Activated naive CD4-positive, alpha-beta T cell treated with Interleukin-2 at 50 U/mL for 16 hours (primary cell): ENCODE data around the gene IQCN.
"Not testable (repeated sequence)": the region's sequence is repeated elsewhere in the genome, so short reads cannot be mapped to it uniquely, and the experiment has no call there.

Experiments
- DNase-seq: peaks from one replicate; pipeline ENCODE4 v3.0.0-alpha.2; 2020

IQCN gene

GRCh38 chr19:18229474-18229873 is 44.8 kb downstream of the IQCN start:
- DNase-seq = no peak

DNA sequence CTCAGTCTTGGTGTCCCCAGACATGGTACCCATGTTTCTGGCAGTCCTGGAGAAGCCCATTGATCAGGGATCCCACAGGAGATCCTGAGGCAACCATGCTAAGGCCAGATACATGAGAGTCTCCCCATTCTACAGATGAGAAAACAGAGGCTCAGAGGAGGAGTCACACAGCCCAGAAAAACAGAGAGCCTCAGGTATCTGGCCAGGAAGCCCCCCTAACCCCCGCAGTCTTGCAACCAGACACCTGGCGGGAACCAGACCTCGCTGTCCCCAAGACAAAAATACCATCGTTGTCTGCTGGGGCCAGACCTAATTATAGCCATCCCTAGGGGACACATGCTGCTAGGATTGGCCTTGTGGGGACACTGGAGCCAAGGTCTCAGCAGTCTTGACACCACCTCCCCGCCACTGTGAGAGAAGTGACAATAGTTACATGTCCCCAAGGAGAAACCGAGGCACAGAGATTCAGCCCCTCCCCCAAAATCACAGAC is 46.4 kb downstream of the IQCN start:
- no peak for DNase-seq

DNA sequence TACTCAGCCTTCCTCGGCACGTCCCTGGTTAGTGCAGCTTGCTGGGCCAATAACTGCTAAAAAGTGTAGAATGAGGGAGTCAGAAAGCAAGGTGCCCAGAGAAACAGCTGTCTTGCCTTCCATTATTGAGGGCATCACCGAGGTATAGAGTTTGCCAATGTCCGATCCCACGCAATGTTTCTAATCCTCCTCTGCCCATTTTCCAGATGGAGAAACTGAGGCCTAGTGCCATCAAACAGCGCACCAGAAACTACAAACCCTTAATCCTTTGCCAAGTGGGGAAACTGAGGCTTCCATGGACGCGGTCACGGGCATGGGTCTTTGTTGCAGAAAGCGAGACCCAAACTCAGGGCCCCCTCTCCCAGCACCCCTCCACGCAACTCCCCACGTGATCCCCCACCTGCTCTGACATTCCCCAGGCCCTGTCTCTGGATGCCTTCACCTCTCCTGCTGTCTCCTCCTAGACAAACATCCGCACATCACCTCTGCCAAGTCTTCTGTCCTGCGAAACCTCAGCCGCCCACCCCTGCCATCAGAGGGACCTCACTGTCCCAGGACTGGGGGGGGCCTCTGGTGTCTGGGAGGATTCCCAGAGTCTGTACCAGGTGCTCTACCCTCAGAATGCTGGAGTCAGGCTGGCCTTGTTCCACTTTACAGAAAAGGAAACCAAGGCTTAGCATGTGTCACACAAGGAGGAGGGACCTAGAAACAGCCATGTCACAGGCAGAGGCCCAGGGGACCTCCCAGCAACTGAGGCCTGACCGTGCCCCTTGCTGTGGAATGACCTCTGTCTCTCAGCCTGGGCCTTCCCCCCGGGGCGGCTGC is 47.1 kb downstream of the IQCN start:
- no peak for DNase-seq

- DNase-seq = no peak
Observed at GRCh38 chr19:18225702-18226468, 48.4 kb downstream of the IQCN start, which contains the start of gene PDE4C. Gene PDE4C, minus strand, starts transcription at chr19:18226438. Its CDS starts 23 bp downstream, at chr19:18226415.

DNA sequence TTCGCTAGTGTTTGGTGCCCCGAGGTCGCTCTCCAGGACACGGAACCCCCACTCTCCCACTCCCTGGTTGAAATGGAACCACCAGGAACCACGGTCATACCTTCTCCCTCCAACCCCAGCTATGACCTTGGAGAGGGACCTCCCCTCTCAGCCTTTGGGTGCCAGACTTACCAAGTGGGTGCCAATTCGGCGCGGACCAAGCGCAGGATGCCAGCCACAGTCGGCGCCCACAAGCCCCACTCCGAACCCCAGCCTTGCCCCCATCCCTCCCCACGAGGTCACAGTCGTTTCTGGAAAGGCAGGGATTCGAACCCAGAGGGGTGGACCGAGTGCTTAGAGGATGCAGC is 48.9 kb downstream of the IQCN start:
- no peak for DNase-seq

DNA sequence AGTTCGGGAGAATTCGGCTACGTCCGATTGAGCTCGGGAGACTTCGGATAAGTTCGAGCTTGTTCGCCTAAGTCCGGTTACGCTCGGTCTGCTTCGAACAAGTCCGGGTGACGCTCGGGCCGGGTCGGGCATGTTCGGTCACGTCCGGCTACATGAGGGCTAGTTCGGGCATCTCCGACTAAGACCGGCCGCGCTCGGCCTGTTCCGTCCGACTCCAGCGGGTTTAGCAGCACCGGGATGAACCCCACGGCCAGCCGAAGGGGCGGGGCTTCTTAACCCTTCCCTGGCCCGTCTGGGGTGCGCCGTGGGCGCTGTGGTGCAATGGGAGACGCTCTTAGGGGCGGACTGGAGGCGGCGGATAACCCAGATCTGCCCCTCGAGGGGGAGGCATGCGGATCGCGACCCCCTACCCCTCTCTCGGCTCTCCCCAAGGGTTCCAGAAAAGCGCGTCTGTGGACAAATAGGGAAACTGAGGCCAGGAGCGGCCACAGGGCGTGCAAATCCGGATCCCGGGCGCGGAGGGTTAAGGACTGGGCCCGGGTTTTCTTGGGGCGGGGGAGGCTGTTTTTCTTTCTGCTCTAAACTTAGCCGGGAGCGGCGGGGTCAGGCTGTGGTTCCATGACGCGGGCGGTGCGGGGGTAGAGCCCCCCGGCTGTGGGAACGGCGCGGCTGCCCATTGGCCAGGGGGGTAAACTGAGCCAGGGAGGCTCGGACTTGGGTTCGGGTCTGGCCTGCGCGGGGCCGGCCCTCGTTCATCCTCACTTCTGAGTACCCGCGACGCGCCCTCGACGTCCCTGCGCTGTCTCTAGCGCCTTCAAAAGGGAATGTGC is 49.5 kb downstream of the IQCN start:
- peak; percentile 88 for DNase-seq

GRCh38 chr19:18223860-18224524 is 50.3 kb downstream of the IQCN start:
- no peak for DNase-seq

GRCh38 chr19:18221815-18222725 is 52.2 kb downstream of the IQCN start:
- DNase-seq = no peak

GRCh38 chr19:18220632-18221275 is 53.5 kb downstream of the IQCN start:
- DNase-seq = no peak

- no peak for DNase-seq
Observed at GRCh38 chr19:18219911-18220631, 54.2 kb downstream of the IQCN start.

GRCh38 chr19:18218600-18218999 is 55.7 kb downstream of the IQCN start:
- no peak for DNase-seq

GRCh38 chr19:18218159-18218558 is 56.1 kb downstream of the IQCN start:
- DNase-seq = no peak

DNA sequence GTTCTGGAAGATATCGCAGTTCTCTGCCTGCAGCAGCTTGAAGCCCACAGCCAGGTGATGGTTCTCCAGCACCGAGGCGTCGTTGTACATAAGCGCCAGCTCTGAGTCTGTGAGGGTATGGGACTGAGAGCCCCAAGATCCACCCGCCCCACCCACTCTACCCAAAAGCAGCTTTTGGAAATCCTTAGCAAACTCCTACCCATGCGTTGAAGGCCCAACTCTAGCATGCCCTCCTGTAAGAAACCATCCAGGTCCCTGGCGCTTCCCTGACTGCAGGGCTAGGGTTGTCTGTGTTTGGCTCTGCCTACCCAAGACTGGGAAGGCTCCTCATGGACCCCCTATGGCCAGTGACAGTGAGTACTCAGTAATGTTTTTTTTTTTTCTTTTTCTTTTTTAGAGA is 57.5 kb downstream of the IQCN start:
- DNase-seq = no peak

GRCh38 chr19:18214779-18215433 is 59.3 kb downstream of the IQCN start:
- no peak for DNase-seq

GRCh38 chr19:18211683-18212082 is 62.6 kb downstream of the IQCN start:
- DNase-seq = no peak

- DNase-seq = not testable (repeated sequence)
Observed at GRCh38 chr19:18209912-18210311, 64.3 kb downstream of the IQCN start.

- DNase-seq = peak; percentile 60
Observed at GRCh38 chr19:18208098-18208951, 65.9 kb downstream of the IQCN start.
